HL-60 (cell line): ENCODE results near the gene GIPC1. TPM values are rescaled to one million over a fixed set of nuclear protein-coding genes. Genes with fewer than 3 reads are reported as not detected.

Experiments
- DNase-seq, 2 experiments: peaks; one replicate each; pipeline ENCODE4 v3.0.0-alpha.2; 2010 to 2020; ENCODE audit warnings: low read depth in 1 of 2, low spot score in 1 of 2
- H3K27ac ChIP-seq: fragments of 250-450 bp; sonication (Bioruptor Pico); replicated peaks from 2 replicates; pipeline ENCODE4 v1.5.1; 2020; ENCODE audit warnings: mild to moderate bottlenecking, moderate library complexity
- H3K27me3 ChIP-seq: fragments of 250-450 bp; sonication (Bioruptor Pico); 2 replicates; pipeline ENCODE4 v1.5.1; 2021; ENCODE audit warnings: mild to moderate bottlenecking, moderate library complexity; ENCODE audit not compliant: insufficient read depth, poor library complexity, severe bottlenecking
- H3K4me3 ChIP-seq: replicated peaks from 2 replicates; pipeline ENCODE4 v1.5.1; 2011; ENCODE audit warnings: mild to moderate bottlenecking, control low read depth, low read length; ENCODE audit not compliant: insufficient read depth
- CTCF ChIP-seq: IDR thresholded peaks from one replicate; pipeline ENCODE4 v1.5.1; 2011; ENCODE audit warnings: low read length, control low read depth, inconsistent platforms; ENCODE audit not compliant: insufficient read depth
- GABPA ChIP-seq: IDR thresholded peaks from 2 replicates; pipeline ENCODE4 v1.6.1; 2012; ENCODE audit warnings: low read depth
- POLR2AphosphoS5 ChIP-seq: IDR thresholded peaks from 2 replicates; pipeline ENCODE4 v1.6.1; 2012; ENCODE audit warnings: low read depth
- REST ChIP-seq: IDR thresholded peaks from 2 replicates; pipeline ENCODE4 v1.6.1; 2012; ENCODE audit warnings: low read depth; ENCODE audit not compliant: insufficient replicate concordance
- SPI1 ChIP-seq: IDR thresholded peaks from 2 replicates; pipeline ENCODE4 v1.6.1; 2012; ENCODE audit warnings: low read depth, mild to moderate bottlenecking, borderline replicate concordance
- microRNA-seq: library from miRNA; unstranded; fragments of <30 nt; microRNA quantifications from one replicate; pipeline ENCODE4, GENCODE V29; 2018

The GIPC1 gene

GRCh38 chr19:14428882-14429416, 67.0 kb downstream of the GIPC1 start:
- TF ChIP-seq GABPA (no peak), POLR2AphosphoS5 (no peak), SPI1 (no peak), CTCF (no peak), REST (no peak)
- no peaks in the 10 kb centered on the region for H3K27me3 ChIP-seq
- H3K4me3 ChIP-seq, result no peak overlapping the region
- no peak for DNase-seq
- H3K27ac ChIP-seq, result no peak overlapping the region

Small RNAs within 50 kb of the gene (microRNA-seq; reads per million reads assigned to microRNA genes)
- not detected for gene MIR639
